ENCODE results near the gene CREBRF.

DNA sequence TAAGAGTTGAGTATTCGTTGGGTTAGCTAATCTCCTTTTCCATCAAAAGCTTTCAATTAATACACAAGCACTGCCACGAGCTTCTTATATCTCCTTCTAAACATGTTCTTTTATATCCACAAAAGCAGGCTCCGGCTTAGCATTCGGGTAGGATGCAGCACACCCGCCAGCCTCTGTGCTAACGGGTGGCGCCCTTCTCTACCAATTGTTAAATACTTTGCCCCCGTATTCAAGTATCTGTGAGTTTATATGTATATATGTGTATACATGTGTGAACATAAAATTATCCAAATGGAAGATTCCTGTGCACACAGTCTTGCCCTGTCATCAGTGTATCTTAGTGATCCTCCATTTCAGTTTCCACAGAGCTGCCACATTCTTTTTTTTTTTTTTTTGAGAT is 116.0 kb downstream of the CREBRF start:
- TF ChIP-seq, protein P1, sequence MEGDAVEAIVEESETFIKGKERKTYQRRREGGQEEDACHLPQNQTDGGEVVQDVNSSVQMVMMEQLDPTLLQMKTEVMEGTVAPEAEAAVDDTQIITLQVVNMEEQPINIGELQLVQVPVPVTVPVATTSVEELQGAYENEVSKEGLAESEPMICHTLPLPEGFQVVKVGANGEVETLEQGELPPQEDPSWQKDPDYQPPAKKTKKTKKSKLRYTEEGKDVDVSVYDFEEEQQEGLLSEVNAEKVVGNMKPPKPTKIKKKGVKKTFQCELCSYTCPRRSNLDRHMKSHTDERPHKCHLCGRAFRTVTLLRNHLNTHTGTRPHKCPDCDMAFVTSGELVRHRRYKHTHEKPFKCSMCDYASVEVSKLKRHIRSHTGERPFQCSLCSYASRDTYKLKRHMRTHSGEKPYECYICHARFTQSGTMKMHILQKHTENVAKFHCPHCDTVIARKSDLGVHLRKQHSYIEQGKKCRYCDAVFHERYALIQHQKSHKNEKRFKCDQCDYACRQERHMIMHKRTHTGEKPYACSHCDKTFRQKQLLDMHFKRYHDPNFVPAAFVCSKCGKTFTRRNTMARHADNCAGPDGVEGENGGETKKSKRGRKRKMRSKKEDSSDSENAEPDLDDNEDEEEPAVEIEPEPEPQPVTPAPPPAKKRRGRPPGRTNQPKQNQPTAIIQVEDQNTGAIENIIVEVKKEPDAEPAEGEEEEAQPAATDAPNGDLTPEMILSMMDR (IDR thresholded peaks at IDR 0.05) = no peak
- TF ChIP-seq POLR2A (IDR thresholded peaks at IDR 0.05) = no peak

Measured in adrenal gland (tissue), 5 donors.